HFF-Myc (cell line): ENCODE data around the gene SATB1.

Source experiments
- DNase-seq: peaks from one replicate; pipeline ENCODE4 v3.0.0-alpha.2; 2011; ENCODE audit warnings: low read depth; ENCODE audit errors: extremely low read depth
- H3K4me3 ChIP-seq: replicated peaks from 2 replicates; pipeline ENCODE4 v1.5.1; 2011; ENCODE audit warnings: low read depth, mild to moderate bottlenecking, control low read depth, low read length
- TF ChIP-seq, protein P1 (sequence below): IDR thresholded peaks from 2 replicates; pipeline ENCODE4 v1.5.1; 2012; ENCODE audit warnings: mild to moderate bottlenecking, low read depth, low read length, control low read depth; ENCODE audit errors: missing control alignments

Gene SATB1

GRCh38 chr3:18363338-18363737, 61.8 kb downstream of the SATB1 start:
- TF ChIP-seq, protein P1, sequence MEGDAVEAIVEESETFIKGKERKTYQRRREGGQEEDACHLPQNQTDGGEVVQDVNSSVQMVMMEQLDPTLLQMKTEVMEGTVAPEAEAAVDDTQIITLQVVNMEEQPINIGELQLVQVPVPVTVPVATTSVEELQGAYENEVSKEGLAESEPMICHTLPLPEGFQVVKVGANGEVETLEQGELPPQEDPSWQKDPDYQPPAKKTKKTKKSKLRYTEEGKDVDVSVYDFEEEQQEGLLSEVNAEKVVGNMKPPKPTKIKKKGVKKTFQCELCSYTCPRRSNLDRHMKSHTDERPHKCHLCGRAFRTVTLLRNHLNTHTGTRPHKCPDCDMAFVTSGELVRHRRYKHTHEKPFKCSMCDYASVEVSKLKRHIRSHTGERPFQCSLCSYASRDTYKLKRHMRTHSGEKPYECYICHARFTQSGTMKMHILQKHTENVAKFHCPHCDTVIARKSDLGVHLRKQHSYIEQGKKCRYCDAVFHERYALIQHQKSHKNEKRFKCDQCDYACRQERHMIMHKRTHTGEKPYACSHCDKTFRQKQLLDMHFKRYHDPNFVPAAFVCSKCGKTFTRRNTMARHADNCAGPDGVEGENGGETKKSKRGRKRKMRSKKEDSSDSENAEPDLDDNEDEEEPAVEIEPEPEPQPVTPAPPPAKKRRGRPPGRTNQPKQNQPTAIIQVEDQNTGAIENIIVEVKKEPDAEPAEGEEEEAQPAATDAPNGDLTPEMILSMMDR = no peak

GRCh38 chr3:18357747-18358146, 67.4 kb downstream of the SATB1 start:
- DNase-seq = no peak
- no peak overlapping the region for H3K4me3 ChIP-seq
- TF ChIP-seq, protein P1 = no peak

More at GRCh38 chr3:18363338-18363737, 61.8 kb downstream of the SATB1 start:
- no peak for DNase-seq
- no peak overlapping the region for H3K4me3 ChIP-seq

- no peak for DNase-seq
- TF ChIP-seq, protein P1 = no peak
- H3K4me3 ChIP-seq = no peak overlapping the region
Measured at GRCh38 chr3:18355832-18356231, 69.3 kb downstream of the SATB1 start.

DNA sequence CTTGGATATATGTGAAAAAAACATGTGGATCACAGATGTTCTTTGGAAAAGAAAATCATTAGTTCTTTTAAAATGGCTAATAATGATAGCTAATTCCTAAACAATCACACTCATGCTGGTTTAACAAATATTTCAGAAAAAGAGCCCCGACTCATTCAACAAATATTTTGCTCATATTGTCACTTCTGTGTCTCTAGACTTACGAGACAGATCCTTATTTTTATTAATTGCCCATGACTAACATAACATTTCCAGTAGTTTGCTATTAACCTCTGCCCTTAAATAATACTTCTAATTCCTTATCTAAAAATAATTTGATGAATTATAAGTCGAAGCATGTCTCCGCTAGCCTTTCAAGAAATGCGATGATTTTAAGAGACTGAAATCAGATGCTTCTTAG, 70.4 kb downstream of the SATB1 start:
- DNase-seq = no peak
- TF ChIP-seq, protein P1 = no peak
- no peak overlapping the region for H3K4me3 ChIP-seq

GRCh38 chr3:18351823-18352744, 73.1 kb downstream of the SATB1 start:
- no peak for DNase-seq
- no peak overlapping the region for H3K4me3 ChIP-seq
- TF ChIP-seq, protein P1 = no peak

DNA sequence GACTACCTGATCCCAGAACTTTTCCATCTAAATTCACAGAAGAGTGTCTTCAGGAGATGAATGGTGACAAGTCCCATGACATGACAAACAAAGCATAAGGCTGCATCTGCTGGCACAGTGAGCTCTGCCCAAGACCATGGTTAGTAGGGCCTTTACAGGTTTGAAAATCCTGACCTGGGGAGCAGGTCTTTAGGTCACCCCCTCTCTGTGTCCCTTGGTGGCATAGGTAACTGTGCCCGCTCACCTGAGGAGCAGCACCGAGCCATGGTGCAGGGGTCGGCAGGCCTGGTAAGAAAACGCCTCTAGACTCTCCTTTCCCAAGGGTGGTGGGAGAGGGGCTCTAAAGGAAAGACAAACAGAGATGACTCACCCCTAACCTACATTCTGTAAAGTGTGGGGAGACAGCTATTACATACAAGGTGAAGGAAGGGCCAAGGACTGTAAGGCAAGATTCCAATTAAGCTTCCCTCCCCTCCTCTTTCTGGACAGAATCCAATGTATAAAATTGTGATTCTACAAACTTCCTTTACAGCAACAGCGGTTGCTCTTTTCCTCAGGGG, 74.0 kb downstream of the SATB1 start:
- DNase-seq = no peak
- TF ChIP-seq, protein P1 = no peak
- H3K4me3 ChIP-seq = no peak overlapping the region
